Esophagus muscularis mucosa (tissue), 4 donors: ENCODE measurements around the gene PI3. TPM values are rescaled to one million over a fixed set of nuclear protein-coding genes. Genes with fewer than 3 reads are reported as not detected.

Experiments
- DNase-seq: peaks from one replicate; pipeline ENCODE4 v3.0.0-alpha.2; 2017; ENCODE audit errors: extremely low spot score
- H3K27ac ChIP-seq, 4 donors: fragments of 200-600 bp; sonication (generic); replicated peaks in 1 of 4; 1 replicate in 3 of 4; 2 replicates in 1 of 4; pipeline ENCODE4 v1.5.1; 2016 to 2019; ENCODE audit warnings: mild to moderate bottlenecking in 1 of 4
- H3K27me3 ChIP-seq, 4 donors: fragments of 200-600 bp; sonication (generic); one replicate each; pipeline versions ENCODE4 v1.5.1 to v1.6.0; 2016 to 2019
- H3K36me3 ChIP-seq, 4 donors: fragments of 200-600 bp; sonication (generic); one replicate each; pipeline ENCODE4 v1.5.1; 2016 to 2019
- H3K4me1 ChIP-seq, 4 donors: fragments of 200-600 bp; sonication (generic); one replicate each; pipeline ENCODE4 v1.5.1; 2016 to 2019
- H3K4me3 ChIP-seq, 4 donors: fragments of 200-600 bp; sonication (generic); 1 replicate in 2 of 4; 2 replicates in 2 of 4; pipeline ENCODE4 v1.5.1; 2016 to 2019; ENCODE audit warnings: mild to moderate bottlenecking in 4 of 4, moderate library complexity in 1 of 4
- H3K9me3 ChIP-seq, 4 donors: fragments of 200-600 bp; sonication (generic); 1 replicate in 3 of 4; 2 replicates in 1 of 4; pipeline ENCODE4 v1.5.1; 2016 to 2019
- EP300 ChIP-seq: sonication (generic); formaldehyde crosslinking; IDR thresholded peaks from one replicate; pipeline ENCODE4 v1.6.1; 2017; ENCODE audit warnings: antibody characterized with exemption
- POLR2A ChIP-seq: fragments of 450-650 bp; IDR thresholded peaks from one replicate; pipeline ENCODE4 v1.6.1; 2017; ENCODE audit warnings: antibody characterized with exemption, moderate library complexity, mild to moderate bottlenecking, low read depth
- POLR2AphosphoS5 ChIP-seq, 2 donors: sonication (generic); formaldehyde crosslinking; IDR thresholded peaks; one replicate each; pipeline ENCODE4 v1.6.1; 2017; ENCODE audit warnings: antibody characterized with exemption in 2 of 2
- WGBS: methylation state at CpG from one replicate; pipeline ENCODE4 v1.1.5; 2018; 5-methylcytosine and 5-hydroxymethylcytosine counted together
- intact Hi-C: fragments of 100-400 bp; cut with DNase I; formaldehyde crosslinking; loops from one replicate; pipeline ENCODE4 v1.15.1; 2023
- total RNA-seq, 4 donors: library from RNA; depleted of rRNA; stranded (reverse); fragments of >200 nt; gene quantifications; one replicate each; pipeline versions ENCODE4 v1.1.0 to v1.2.1, GENCODE V29; 2016
- TF ChIP-seq, protein P1 (sequence below), 3 experiments: fragments of 200-600 bp in 2 of 3; fragments of 450-650 bp in 1 of 3; sonication (generic) in 2 of 3; IDR thresholded peaks; one replicate each; pipeline ENCODE4 v1.5.1; 2017 to 2019; ENCODE audit warnings: antibody characterized with exemption in 3 of 3, mild to moderate bottlenecking in 2 of 3, moderate library complexity in 1 of 3

Gene PI3
- total RNA-seq, 4 donors from 2014 or later, result 1.0 TPM; not detected in 3

DNA sequence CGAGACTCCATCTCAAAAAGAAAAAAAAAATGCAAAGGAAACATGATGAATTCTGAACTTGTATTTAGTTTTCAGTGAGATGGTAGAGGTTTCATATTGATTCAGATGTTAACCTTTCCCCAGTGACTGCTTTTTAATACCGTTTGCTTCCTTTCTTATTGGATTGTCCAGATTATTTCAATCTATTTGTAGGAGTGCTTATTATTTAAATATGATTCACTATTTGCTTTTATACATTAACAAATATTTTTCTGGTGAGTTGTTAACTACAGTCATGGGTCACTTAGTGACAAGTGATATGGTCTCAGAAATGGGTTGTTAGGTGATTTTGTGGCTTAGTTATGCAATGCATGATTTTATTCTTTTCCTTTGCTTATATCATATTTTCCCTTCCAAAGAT, 8.4 kb downstream of the PI3 start:
- intact Hi-C loops, result no loop called here
- 84% methylated on average over 2 of the region's 2 CpGs for WGBS
- Histone ChIP-seq H3K36me3 (no peaks in the 10 kb centered on the region), H3K9me3 (no peaks in the 10 kb centered on the region), H3K27ac (no peak overlapping the region), H3K27me3 (no peaks in the 10 kb centered on the region), H3K4me3 (no peak overlapping the region), H3K4me1 (no peaks in the 10 kb centered on the region)
- no peak for DNase-seq
- TF ChIP-seq, protein P1, sequence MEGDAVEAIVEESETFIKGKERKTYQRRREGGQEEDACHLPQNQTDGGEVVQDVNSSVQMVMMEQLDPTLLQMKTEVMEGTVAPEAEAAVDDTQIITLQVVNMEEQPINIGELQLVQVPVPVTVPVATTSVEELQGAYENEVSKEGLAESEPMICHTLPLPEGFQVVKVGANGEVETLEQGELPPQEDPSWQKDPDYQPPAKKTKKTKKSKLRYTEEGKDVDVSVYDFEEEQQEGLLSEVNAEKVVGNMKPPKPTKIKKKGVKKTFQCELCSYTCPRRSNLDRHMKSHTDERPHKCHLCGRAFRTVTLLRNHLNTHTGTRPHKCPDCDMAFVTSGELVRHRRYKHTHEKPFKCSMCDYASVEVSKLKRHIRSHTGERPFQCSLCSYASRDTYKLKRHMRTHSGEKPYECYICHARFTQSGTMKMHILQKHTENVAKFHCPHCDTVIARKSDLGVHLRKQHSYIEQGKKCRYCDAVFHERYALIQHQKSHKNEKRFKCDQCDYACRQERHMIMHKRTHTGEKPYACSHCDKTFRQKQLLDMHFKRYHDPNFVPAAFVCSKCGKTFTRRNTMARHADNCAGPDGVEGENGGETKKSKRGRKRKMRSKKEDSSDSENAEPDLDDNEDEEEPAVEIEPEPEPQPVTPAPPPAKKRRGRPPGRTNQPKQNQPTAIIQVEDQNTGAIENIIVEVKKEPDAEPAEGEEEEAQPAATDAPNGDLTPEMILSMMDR (IDR thresholded peaks at IDR 0.05), result no peak
- no peak for TF ChIP-seq POLR2A
- no peak for TF ChIP-seq EP300
- no peak for TF ChIP-seq POLR2AphosphoS5 (IDR thresholded peaks at IDR 0.05)

DNA sequence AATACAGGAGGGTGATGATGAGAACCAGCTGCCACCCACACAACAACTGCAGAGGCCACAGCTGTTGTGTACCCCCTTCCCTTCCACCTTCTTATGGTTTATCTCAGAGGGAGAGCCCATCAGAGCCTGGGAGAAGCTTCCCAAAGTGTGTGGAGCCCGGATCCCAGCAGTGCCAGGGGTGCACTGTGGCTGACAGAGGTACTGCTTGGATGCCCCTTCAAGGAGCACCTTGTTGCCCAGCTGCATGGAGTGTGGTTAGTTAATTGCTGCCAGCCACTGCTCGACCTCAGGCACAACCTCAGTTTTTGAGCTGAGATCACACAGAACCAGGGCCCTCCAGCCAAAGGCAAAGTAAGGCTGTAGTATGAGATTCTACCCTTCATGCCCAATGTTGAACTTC, 13.0 kb downstream of the PI3 start:
- H3K27ac ChIP-seq, result no peak overlapping the region
- 75% methylated on average over 1 of the region's 2 CpGs for WGBS
- no peak for DNase-seq
- no peak overlapping the region for H3K4me3 ChIP-seq
- no peaks in the 10 kb centered on the region for H3K27me3 ChIP-seq
- H3K4me1 ChIP-seq, result no peaks in the 10 kb centered on the region
- no peaks in the 10 kb centered on the region for H3K36me3 ChIP-seq
- intact Hi-C loops, result no loop called here
- no peaks in the 10 kb centered on the region for H3K9me3 ChIP-seq
- TF ChIP-seq POLR2AphosphoS5 (IDR thresholded peaks at IDR 0.05) (no peak), EP300 (no peak), POLR2A (no peak)
- TF ChIP-seq, protein P1 (IDR thresholded peaks at IDR 0.05), result no peak

DNA sequence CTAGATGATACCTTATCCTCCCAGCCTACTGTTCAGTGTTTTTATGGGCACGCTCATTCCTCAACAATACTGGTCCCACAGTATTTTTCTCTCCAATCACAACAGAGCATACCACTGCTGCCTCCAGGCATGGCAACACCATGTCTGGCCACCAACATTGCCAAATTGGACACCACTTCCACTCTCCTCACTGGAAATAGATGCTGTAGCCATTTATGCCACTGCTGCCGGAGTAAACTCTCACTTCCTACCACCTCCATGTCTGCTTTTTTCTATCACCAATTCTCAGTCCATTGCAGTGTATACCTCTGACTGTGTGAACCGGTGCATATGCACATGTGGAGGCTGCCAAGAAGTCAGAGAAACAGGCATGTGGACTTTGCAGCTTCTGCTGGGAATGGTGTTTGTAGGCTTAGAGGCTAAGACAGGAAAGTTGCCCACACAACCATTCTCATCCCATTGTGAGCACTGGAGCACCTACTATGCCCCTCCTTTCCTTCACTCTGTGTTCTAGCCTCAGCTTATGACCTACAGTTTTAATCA, 14.4 kb downstream of the PI3 start:
- no peak overlapping the region for H3K4me3 ChIP-seq
- WGBS, result 85% methylated on average over 3 of the region's 3 CpGs
- H3K4me1 ChIP-seq, result no peaks in the 10 kb centered on the region
- no peak overlapping the region for H3K27ac ChIP-seq
- TF ChIP-seq EP300 (no peak), POLR2A (no peak), POLR2AphosphoS5 (IDR thresholded peaks at IDR 0.05) (no peak)
- TF ChIP-seq, protein P1 (IDR thresholded peaks at IDR 0.05), result no peak
- DNase-seq, result no peak
- intact Hi-C loops, result no loop called here
- H3K9me3 ChIP-seq, result no peaks in the 10 kb centered on the region
- no peaks in the 10 kb centered on the region for H3K27me3 ChIP-seq
- H3K36me3 ChIP-seq, result no peaks in the 10 kb centered on the region

DNA sequence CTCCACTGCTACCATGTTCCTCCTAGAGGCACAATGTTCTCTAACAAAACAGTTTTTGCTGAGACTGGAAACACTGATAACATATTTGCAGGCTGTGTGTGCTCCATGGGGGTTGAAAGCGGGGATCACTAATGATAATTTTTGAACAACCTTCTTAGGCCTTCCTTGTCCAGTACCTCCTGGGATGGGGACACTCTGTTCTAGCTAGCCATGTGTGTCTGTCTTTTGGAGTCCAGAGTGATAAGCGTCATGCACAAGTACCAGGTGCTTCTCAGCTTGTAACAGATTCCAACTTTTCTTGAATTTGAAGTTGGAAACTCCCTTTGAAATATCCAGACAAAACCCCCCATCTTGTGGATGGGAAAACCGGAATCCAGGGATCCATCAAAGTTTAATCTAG, 15.2 kb downstream of the PI3 start:
- H3K36me3 ChIP-seq, result no peaks in the 10 kb centered on the region
- no peak overlapping the region for H3K4me3 ChIP-seq
- TF ChIP-seq EP300, result no peak
- no peak for TF ChIP-seq POLR2A
- TF ChIP-seq POLR2AphosphoS5 (IDR thresholded peaks at IDR 0.05), result no peak
- TF ChIP-seq, protein P1 (IDR thresholded peaks at IDR 0.05), result no peak
- no peaks in the 10 kb centered on the region for H3K27me3 ChIP-seq
- H3K4me1 ChIP-seq, result no peaks in the 10 kb centered on the region
- intact Hi-C loops, result no loop called here
- 82% methylated on average over 3 of the region's 3 CpGs for WGBS
- no peak overlapping the region for H3K27ac ChIP-seq
- no peak for DNase-seq
- H3K9me3 ChIP-seq, result no peaks in the 10 kb centered on the region

GRCh38 chr20:45191926-45192325, 17.2 kb downstream of the PI3 start:
- TF ChIP-seq EP300, result no peak
- TF ChIP-seq, protein P1 (IDR thresholded peaks at IDR 0.05), result no peak
- TF ChIP-seq POLR2A, result no peak
- no peak for TF ChIP-seq POLR2AphosphoS5 (IDR thresholded peaks at IDR 0.05)
- Histone ChIP-seq H3K27ac (no peak overlapping the region), H3K27me3 (no peaks in the 10 kb centered on the region), H3K9me3 (no peaks in the 10 kb centered on the region), H3K4me3 (no peak overlapping the region), H3K4me1 (no peaks in the 10 kb centered on the region), H3K36me3 (no peaks in the 10 kb centered on the region)
- intact Hi-C loops, result no loop called here
- WGBS, result 93% methylated on average over 3 of the region's 3 CpGs
- no peak for DNase-seq
